Thoracic aorta (tissue), 2 donors: Measurements from ENCODE around the gene GALNT17. TPM values are rescaled to one million over a fixed set of nuclear protein-coding genes. Genes with fewer than 3 reads are reported as not detected.

Source experiments
- ATAC-seq: fragments of 150-250 bp; one replicate; pipeline ENCODE4 v1.8.0; 2017; ENCODE audit warnings: low read depth; ENCODE audit not compliant: insufficient number of reproducible peaks, low FRiP score
- DNase-seq: peaks from one replicate; pipeline ENCODE4 v3.0.0-alpha.2; 2020; ENCODE audit warnings: low spot score
- H3K27ac ChIP-seq, 2 donors: fragments of 200-600 bp; sonication (generic); 1 replicate in 1 of 2; 2 replicates in 1 of 2; pipeline ENCODE4 v1.5.1; 2016; ENCODE audit warnings: mild to moderate bottlenecking in 2 of 2, moderate library complexity in 2 of 2
- H3K27me3 ChIP-seq: fragments of 200-600 bp; sonication (generic); replicated peaks from 2 replicates; pipeline ENCODE4 v1.6.0; 2016; ENCODE audit warnings: mild to moderate bottlenecking; ENCODE audit not compliant: insufficient read depth
- H3K36me3 ChIP-seq: fragments of 200-600 bp; sonication (generic); one replicate; pipeline ENCODE4 v1.5.1; 2016
- H3K4me1 ChIP-seq, 2 donors: fragments of 200-600 bp; sonication (generic); 1 replicate in 1 of 2; 2 replicates in 1 of 2; pipeline versions ENCODE4 v1.5.1 to v1.6.0; 2016; ENCODE audit warnings: low read depth in 2 of 2, mild to moderate bottlenecking in 1 of 2; ENCODE audit not compliant: control insufficient read depth in 1 of 2
- H3K4me3 ChIP-seq: fragments of 200-600 bp; sonication (generic); 2 replicates; pipeline ENCODE4 v1.5.1; 2016; ENCODE audit warnings: mild to moderate bottlenecking
- H3K9me3 ChIP-seq: fragments of 200-600 bp; sonication (generic); 2 replicates; pipeline ENCODE4 v1.5.1; 2016
- CTCF ChIP-seq: fragments of 200-600 bp; sonication (generic); IDR thresholded peaks from one replicate; pipeline ENCODE4 v1.5.1; 2019; ENCODE audit warnings: antibody characterized with exemption
- total RNA-seq, 2 donors: library from RNA; depleted of rRNA; stranded (reverse); fragments of >200 nt; gene quantifications; one replicate each; pipeline versions ENCODE4 v1.1.0 to v1.2.3, GENCODE V29; 2016

GALNT17 gene
- total RNA-seq, 2 donors from 2014 or later: 17.6 to 20.8 TPM

- H3K4me3 ChIP-seq: no peak overlapping the region
- ATAC-seq (no peak), DNase-seq (no peak)
- H3K4me1 ChIP-seq: peaks cover 38 to 60% of the 10 kb centered on the region in 2 donors
- TF ChIP-seq CTCF: no peak
- peaks cover 7% of the 10 kb centered on the region for H3K9me3 ChIP-seq
- H3K27ac ChIP-seq: no peak overlapping the region
- H3K27me3 ChIP-seq: no peaks in the 10 kb centered on the region
- no peaks in the 10 kb centered on the region for H3K36me3 ChIP-seq
These were observed 480.0 kb downstream of the GALNT17 start for GRCh38 chr7:71611986-71612385.

- no peak for TF ChIP-seq CTCF
- peak overlapping the region in 1 of 2 donors; percentile 37 for H3K27ac ChIP-seq
- peak overlapping the region; percentile 39 for H3K4me3 ChIP-seq
- ATAC-seq (no peak), DNase-seq (no peak)
- H3K9me3 ChIP-seq: peaks cover 3% of the 10 kb centered on the region
- H3K4me1 ChIP-seq: peaks cover 38 to 62% of the 10 kb centered on the region in 2 donors
- no peaks in the 10 kb centered on the region for H3K27me3 ChIP-seq
- H3K36me3 ChIP-seq: no peaks in the 10 kb centered on the region
These were observed 481.0 kb downstream of the GALNT17 start for GRCh38 chr7:71612911-71613310.

- Histone ChIP-seq H3K9me3 (no peaks in the 10 kb centered on the region), H3K4me3 (peak overlapping the region; percentile 39), H3K4me1 (peaks cover 38 to 66% of the 10 kb centered on the region in 2 donors), H3K27me3 (no peaks in the 10 kb centered on the region), H3K27ac (peak overlapping the region in 1 of 2 donors; percentile 37), H3K36me3 (no peaks in the 10 kb centered on the region)
- no peak for DNase-seq
- ATAC-seq: no peak
- no peak for TF ChIP-seq CTCF
These were observed 481.4 kb downstream of the GALNT17 start for GRCh38 chr7:71613313-71613712.

GRCh38 chr7:71615017-71615416, 483.1 kb downstream of the GALNT17 start:
- ATAC-seq: peak; percentile 71
- peak; percentile 43 for DNase-seq

GRCh38 chr7:71616217-71616616, 484.3 kb downstream of the GALNT17 start:
- no peak for TF ChIP-seq CTCF
- H3K4me1 ChIP-seq: peaks cover 27 to 54% of the 10 kb centered on the region in 2 donors
- H3K27ac ChIP-seq: no peak overlapping the region
- no peak overlapping the region for H3K4me3 ChIP-seq
- DNase-seq: no peak
- no peaks in the 10 kb centered on the region for H3K36me3 ChIP-seq
- H3K9me3 ChIP-seq: no peaks in the 10 kb centered on the region
- H3K27me3 ChIP-seq: no peaks in the 10 kb centered on the region
- ATAC-seq: no peak

More at GRCh38 chr7:71615017-71615416, 483.1 kb downstream of the GALNT17 start:
- H3K9me3 ChIP-seq: no peaks in the 10 kb centered on the region
- peak overlapping the region; percentile 51 to 70 for H3K27ac ChIP-seq
- H3K27me3 ChIP-seq: no peaks in the 10 kb centered on the region
- TF ChIP-seq CTCF: peak; percentile 34
- H3K4me1 ChIP-seq: peaks cover 37 to 66% of the 10 kb centered on the region in 2 donors
- no peaks in the 10 kb centered on the region for H3K36me3 ChIP-seq
- H3K4me3 ChIP-seq: no peak overlapping the region
